WTC11 (cell line): ENCODE results near the gene PGBD5. TPM values are rescaled to one million over a fixed set of nuclear protein-coding genes. Genes with fewer than 3 reads are reported as not detected.

Experiments used
- ATAC-seq: fragments of 200-7000 bp; cut with Tn5 transposase; 2 replicates; pipeline ENCODE4 v1.10.0; 2021; ENCODE audit warnings: mild to moderate bottlenecking, moderate library complexity
- CTCF ChIA-PET: fragments of 300-600 bp; sonication (Branson Sonifier 250); formaldehyde crosslinking; loops from one replicate; lab custom pipeline; 2021; ENCODE audit warnings: antibody characterized with exemption; lab: Charles Lee
- POLR2A ChIA-PET: fragments of 350-600 bp; sonication (Branson Sonifier 250); formaldehyde crosslinking; loops from one replicate; lab custom pipeline; 2021; ENCODE audit warnings: antibody characterized with exemption; lab: Charles Lee
- DNase-seq: peaks from one replicate; pipeline ENCODE4 v3.0.0; 2021; ENCODE audit warnings: low spot score
- H3K27ac Mint-ChIP-seq: 2 replicates; pipeline ENCODE4 v1.8.0; 2021; ENCODE audit warnings: mixed read lengths
- H3K27me3 Mint-ChIP-seq: 2 replicates; pipeline ENCODE4 v1.8.0; 2021; ENCODE audit warnings: low read depth, mild to moderate bottlenecking, moderate library complexity, mixed read lengths
- H3K36me3 Mint-ChIP-seq: 2 replicates; pipeline ENCODE4 v1.8.0; 2021; ENCODE audit warnings: mixed read lengths
- H3K4me1 Mint-ChIP-seq: 2 replicates; pipeline ENCODE4 v1.8.0; 2022; ENCODE audit warnings: mixed read lengths
- H3K4me3 Mint-ChIP-seq: 2 replicates; pipeline ENCODE4 v1.8.0; 2021; ENCODE audit warnings: mild to moderate bottlenecking, moderate library complexity, mixed read lengths
- H3K9me3 Mint-ChIP-seq: 2 replicates; pipeline ENCODE4 v1.8.0; 2021; ENCODE audit warnings: mixed read lengths
- ERG ChIP-seq: fragments of 250-450 bp; sonication (Bioruptor Pico); IDR thresholded peaks from 2 replicates; pipeline ENCODE4 v1.8.0; 2021; ENCODE audit warnings: mild to moderate bottlenecking
- ESRRA ChIP-seq: sonication (generic); formaldehyde crosslinking; IDR thresholded peaks from 2 replicates; pipeline ENCODE4 v1.8.1; 2022; ENCODE audit warnings: mild to moderate bottlenecking, missing genetic modification reagents, borderline replicate concordance
- ETV6 ChIP-seq: sonication (generic); formaldehyde crosslinking; IDR thresholded peaks from 2 replicates; pipeline ENCODE4 v1.8.1; 2022; ENCODE audit warnings: mild to moderate bottlenecking, missing genetic modification reagents
- FOXJ3 ChIP-seq: sonication (generic); formaldehyde crosslinking; IDR thresholded peaks from 2 replicates; pipeline ENCODE4 v1.9.0; 2021; ENCODE audit warnings: missing genetic modification reagents, mild to moderate bottlenecking, borderline replicate concordance
- JAZF1 ChIP-seq: fragments of 250-450 bp; sonication (Bioruptor Pico); IDR thresholded peaks from 2 replicates; pipeline ENCODE4 v1.9.0; 2021; ENCODE audit warnings: moderate library complexity, mild to moderate bottlenecking, inconsistent platforms
- JUN ChIP-seq: sonication (generic); formaldehyde crosslinking; IDR thresholded peaks from 2 replicates; pipeline ENCODE4 v1.8.0; 2023; ENCODE audit warnings: mild to moderate bottlenecking, missing genetic modification reagents
- SMAD3 ChIP-seq: sonication (generic); formaldehyde crosslinking; IDR thresholded peaks from 2 replicates; pipeline ENCODE4 v1.8.0; 2022; ENCODE audit warnings: missing genetic modification reagents, mild to moderate bottlenecking, borderline replicate concordance
- SP1 ChIP-seq: sonication (generic); formaldehyde crosslinking; conservative IDR thresholded peaks from 2 replicates; pipeline ENCODE4 v1.8.1; 2022; ENCODE audit warnings: missing genetic modification reagents
- ZNF219 ChIP-seq: sonication (generic); formaldehyde crosslinking; IDR thresholded peaks from 2 replicates; pipeline ENCODE4 v1.8.0; 2023; ENCODE audit warnings: missing genetic modification reagents, mild to moderate bottlenecking, borderline replicate concordance
- ZNF232 ChIP-seq: sonication (generic); formaldehyde crosslinking; IDR thresholded peaks from 2 replicates; pipeline ENCODE4 v1.8.0; 2022; ENCODE audit warnings: mild to moderate bottlenecking, missing genetic modification reagents
- ZNF281 ChIP-seq: sonication (generic); formaldehyde crosslinking; IDR thresholded peaks from 2 replicates; pipeline ENCODE4 v1.8.0; 2023; ENCODE audit warnings: mild to moderate bottlenecking, missing genetic modification reagents
- ZNF512 ChIP-seq: sonication (generic); formaldehyde crosslinking; IDR thresholded peaks from 2 replicates; pipeline ENCODE4 v1.8.1; 2022; ENCODE audit warnings: missing genetic modification reagents, borderline replicate concordance
- total RNA-seq: library from RNA; stranded (reverse); gene quantifications from 3 replicates; pipeline ENCODE4 v1.2.3, GENCODE V29; 2021
- TF ChIP-seq, protein P1 (sequence below): sonication (generic); formaldehyde crosslinking; IDR thresholded peaks from 2 replicates; pipeline ENCODE4 v1.8.1; 2023; ENCODE audit warnings: mild to moderate bottlenecking, missing genetic modification reagents, moderate library complexity
- TF ChIP-seq, protein P2 (sequence below): fragments of 250-450 bp; sonication (Bioruptor Pico); conservative IDR thresholded peaks from 2 replicates; pipeline ENCODE4 v1.9.0; 2021; ENCODE audit warnings: mild to moderate bottlenecking
- TF ChIP-seq, protein P3 (sequence below): sonication (generic); formaldehyde crosslinking; IDR thresholded peaks from 2 replicates; pipeline ENCODE4 v1.8.1; 2022; ENCODE audit warnings: mild to moderate bottlenecking, missing genetic modification reagents, moderate library complexity, borderline replicate concordance

Gene PGBD5
- total RNA-seq, 1 experiment from 2014 or later: 23.8 TPM

GRCh38 chr1:230276401-230276800, 149.7 kb downstream of the PGBD5 start (continued):
- no peak for TF ChIP-seq ZNF512
- TF ChIP-seq, protein P1, sequence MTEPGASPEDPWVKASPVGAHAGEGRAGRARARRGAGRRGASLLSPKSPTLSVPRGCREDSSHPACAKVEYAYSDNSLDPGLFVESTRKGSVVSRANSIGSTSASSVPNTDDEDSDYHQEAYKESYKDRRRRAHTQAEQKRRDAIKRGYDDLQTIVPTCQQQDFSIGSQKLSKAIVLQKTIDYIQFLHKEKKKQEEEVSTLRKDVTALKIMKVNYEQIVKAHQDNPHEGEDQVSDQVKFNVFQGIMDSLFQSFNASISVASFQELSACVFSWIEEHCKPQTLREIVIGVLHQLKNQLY (CRISPR knock-in tag): no peak

GRCh38 chr1:230274254-230274653, 151.9 kb downstream of the PGBD5 start:
- TF ChIP-seq, protein P2, sequence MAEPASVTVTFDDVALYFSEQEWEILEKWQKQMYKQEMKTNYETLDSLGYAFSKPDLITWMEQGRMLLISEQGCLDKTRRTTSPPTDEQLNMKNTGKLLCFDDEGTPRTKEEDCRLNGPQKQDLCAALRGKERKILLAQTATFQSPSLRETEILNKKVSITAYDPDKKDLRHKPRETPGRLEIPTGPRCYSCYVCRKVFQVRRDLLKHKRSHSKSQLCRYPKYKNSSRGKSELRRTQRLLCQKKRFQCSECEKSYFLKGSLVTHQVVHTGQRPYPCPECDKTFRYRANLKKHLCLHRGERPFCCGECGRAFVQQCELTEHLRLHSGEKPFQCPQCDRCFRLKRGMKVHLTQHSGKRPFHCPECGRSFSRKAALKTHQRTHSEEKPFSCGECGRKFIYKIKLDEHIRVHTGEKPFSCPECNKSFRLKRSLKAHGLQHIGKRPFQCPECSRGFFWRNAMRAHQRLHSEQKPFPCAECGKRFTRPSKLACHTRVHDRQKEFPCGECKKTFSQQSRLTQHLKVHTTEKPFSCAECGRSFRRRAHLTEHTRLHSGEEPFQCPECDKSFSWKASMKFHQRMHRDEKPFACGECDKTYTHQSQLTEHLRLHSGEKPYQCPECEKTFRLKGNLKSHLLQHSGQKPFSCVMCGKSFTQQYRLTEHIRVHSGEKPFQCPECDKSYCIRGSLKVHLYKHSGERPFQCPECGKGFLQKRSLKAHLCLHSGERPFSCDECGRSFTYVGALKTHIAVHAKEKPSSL (CRISPR knock-in tag): no peak
- no peak for TF ChIP-seq JAZF1 (CRISPR knock-in tag)
- no peak for ATAC-seq
- ChIA-PET POLR2A (no interaction called here), CTCF (no interaction called here)
- no peak overlapping the region for H3K27ac Mint-ChIP-seq
- peaks cover 14% of the 10 kb centered on the region for H3K36me3 Mint-ChIP-seq
- H3K9me3 Mint-ChIP-seq: no peaks in the 10 kb centered on the region
- no peaks in the 10 kb centered on the region for H3K27me3 Mint-ChIP-seq
- H3K4me3 Mint-ChIP-seq: no peak overlapping the region
- H3K4me1 Mint-ChIP-seq: peaks cover 41% of the 10 kb centered on the region
- DNase-seq: peak; percentile 5

- H3K4me3 Mint-ChIP-seq: no peak overlapping the region
- H3K9me3 Mint-ChIP-seq: no peaks in the 10 kb centered on the region
- H3K27me3 Mint-ChIP-seq: no peaks in the 10 kb centered on the region
- POLR2A ChIA-PET: no interaction called here
- no peak for DNase-seq
- no peak for ATAC-seq
- H3K27ac Mint-ChIP-seq: no peak overlapping the region
- H3K36me3 Mint-ChIP-seq: peaks cover 11% of the 10 kb centered on the region
- TF ChIP-seq ZNF219 (CRISPR knock-in tag) (no peak), ZNF232 (CRISPR knock-in tag) (no peak), ETV6 (CRISPR knock-in tag) (no peak), SP1 (CRISPR knock-in tag) (no peak), SMAD3 (CRISPR knock-in tag) (no peak), JUN (no peak), FOXJ3 (CRISPR knock-in tag) (no peak), ZNF281 (no peak), ESRRA (no peak), ERG (CRISPR knock-in tag) (no peak)
- TF ChIP-seq, protein P2 (CRISPR knock-in tag): no peak
- TF ChIP-seq, protein P1 (CRISPR knock-in tag): no peak
- TF ChIP-seq, protein P3, sequence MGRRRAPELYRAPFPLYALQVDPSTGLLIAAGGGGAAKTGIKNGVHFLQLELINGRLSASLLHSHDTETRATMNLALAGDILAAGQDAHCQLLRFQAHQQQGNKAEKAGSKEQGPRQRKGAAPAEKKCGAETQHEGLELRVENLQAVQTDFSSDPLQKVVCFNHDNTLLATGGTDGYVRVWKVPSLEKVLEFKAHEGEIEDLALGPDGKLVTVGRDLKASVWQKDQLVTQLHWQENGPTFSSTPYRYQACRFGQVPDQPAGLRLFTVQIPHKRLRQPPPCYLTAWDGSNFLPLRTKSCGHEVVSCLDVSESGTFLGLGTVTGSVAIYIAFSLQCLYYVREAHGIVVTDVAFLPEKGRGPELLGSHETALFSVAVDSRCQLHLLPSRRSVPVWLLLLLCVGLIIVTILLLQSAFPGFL (CRISPR knock-in tag): no peak
- peaks cover 36% of the 10 kb centered on the region for H3K4me1 Mint-ChIP-seq
- CTCF ChIA-PET: no interaction called here
Observed at GRCh38 chr1:230273141-230273710, 152.9 kb downstream of the PGBD5 start.
